ENCODE measurements around the gene SUPT5H.

SUPT5H gene

GRCh38 chr19:39411832-39412099 lies 33.6 kb upstream of the SUPT5H start:
- H3K27me3 ChIP-seq: no peaks in the 10 kb centered on the region
- H3K4me3 ChIP-seq: peak overlapping the region; percentile 92 to 96
- intact Hi-C loops (cut with DNase I; ENCODE audit: low total_unique reads): no loop called here
- DNase-seq: peak; percentile 95 to 97
- H3K36me3 ChIP-seq: peaks cover 21 to 33% (median 27%) of the 10 kb centered on the region in 3 donors
- peak; percentile 93 to 98 for TF ChIP-seq CTCF (IDR thresholded peaks at IDR 0.05)
- H3K4me1 ChIP-seq: peaks cover 0 to 44% (median 39%) of the 10 kb centered on the region in 4 donors
- no peaks in the 10 kb centered on the region for H3K9me3 ChIP-seq
- H3K27ac ChIP-seq: peak overlapping the region; percentile 99 to 100

- peaks cover 0 to 46% (median 41%) of the 10 kb centered on the region in 4 donors for H3K4me1 ChIP-seq
- H3K4me3 ChIP-seq: peak within 1 kb of the TSS; percentile 92 to 96
- intact Hi-C loops (cut with DNase I; ENCODE audit: low total_unique reads): no loop called here
- DNase-seq: peak; percentile 99
- H3K36me3 ChIP-seq: peaks cover 20 to 33% (median 26%) of the 10 kb centered on the region in 3 donors
- no peaks in the 10 kb centered on the region for H3K9me3 ChIP-seq
- no peaks in the 10 kb centered on the region for H3K27me3 ChIP-seq
- peak within 1 kb of the TSS; percentile 99 to 100 for H3K27ac ChIP-seq
- peak; percentile 77 to 84 for TF ChIP-seq CTCF (IDR thresholded peaks at IDR 0.05)
Observed at GRCh38 chr19:39412100-39412866, 33.1 kb upstream of the SUPT5H start, which contains the start of gene PLEKHG2. Gene PLEKHG2 (plus strand): TSS chr19:39412669. CDS start chr19:39414087, 1,418 bp downstream.

- TF ChIP-seq CTCF (IDR thresholded peaks at IDR 0.05): no peak
- Histone ChIP-seq H3K9me3 (no peaks in the 10 kb centered on the region), H3K27ac (peak overlapping the region; percentile 99 to 100), H3K4me3 (peak overlapping the region; percentile 92 to 96), H3K27me3 (no peaks in the 10 kb centered on the region), H3K36me3 (peaks cover 17 to 33% (median 26%) of the 10 kb centered on the region in 3 donors), H3K4me1 (peaks cover 0 to 46% (median 41%) of the 10 kb centered on the region in 4 donors)
- intact Hi-C loops (cut with DNase I; ENCODE audit: low total_unique reads): no loop called here
- peak in 1 of 2 donors; percentile 60 for DNase-seq
Observed at GRCh38 chr19:39412867-39413271, 32.5 kb upstream of the SUPT5H start.

DNA sequence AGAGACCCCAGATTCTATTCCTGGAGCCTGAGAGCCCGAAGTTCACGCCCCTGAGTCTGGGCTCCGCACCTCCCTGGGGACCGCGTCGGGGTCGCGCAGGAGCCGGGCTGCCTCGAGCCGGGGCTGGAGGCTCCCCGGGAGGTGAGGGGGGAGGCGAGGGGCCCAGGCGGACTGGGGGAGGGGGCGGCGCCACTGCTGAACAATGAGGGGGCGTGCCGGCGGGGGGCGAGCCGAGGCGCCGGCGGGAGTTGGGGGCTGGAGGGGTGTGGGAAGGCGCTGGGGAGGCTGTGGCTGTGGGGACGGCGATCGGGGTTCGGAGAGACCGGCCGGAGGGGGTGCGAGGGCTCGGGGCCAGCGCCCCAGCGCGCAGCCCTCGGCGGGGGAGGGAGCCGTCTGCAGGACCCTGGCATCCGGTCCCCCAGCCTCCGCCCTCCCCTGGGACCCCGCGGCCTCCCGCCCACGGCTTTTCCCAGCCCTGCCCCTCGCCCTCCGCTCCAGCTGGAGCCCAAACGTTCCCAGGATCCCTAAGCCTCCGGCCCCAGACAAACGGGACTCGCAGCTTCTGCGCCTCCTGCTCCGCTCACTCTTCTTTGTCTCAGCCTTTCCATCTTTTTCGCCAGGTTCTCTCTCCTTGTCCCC lies 32.0 kb upstream of the SUPT5H start:
- Histone ChIP-seq H3K4me1 (peaks cover 0 to 46% (median 41%) of the 10 kb centered on the region in 4 donors), H3K4me3 (peak overlapping the region; percentile 92 to 96), H3K27ac (peak overlapping the region; percentile 99 to 100), H3K9me3 (no peaks in the 10 kb centered on the region), H3K36me3 (peaks cover 17 to 33% (median 26%) of the 10 kb centered on the region in 3 donors), H3K27me3 (no peaks in the 10 kb centered on the region)
- intact Hi-C loops (cut with DNase I; ENCODE audit: low total_unique reads): no loop called here
- DNase-seq: peak; percentile 69 to 92
- no peak for TF ChIP-seq CTCF (IDR thresholded peaks at IDR 0.05)

GRCh38 chr19:39413911-39414608 lies 31.3 kb upstream of the SUPT5H start:
- TF ChIP-seq CTCF (IDR thresholded peaks at IDR 0.05): no peak
- intact Hi-C loops (cut with DNase I; ENCODE audit: low total_unique reads): no loop called here
- DNase-seq: peak; percentile 59 to 78
- Histone ChIP-seq H3K27ac (peak overlapping the region; percentile 99 to 100), H3K9me3 (no peaks in the 10 kb centered on the region), H3K27me3 (no peaks in the 10 kb centered on the region), H3K4me1 (peaks cover 0 to 46% (median 41%) of the 10 kb centered on the region in 4 donors), H3K36me3 (peaks cover 17 to 33% (median 26%) of the 10 kb centered on the region in 3 donors), H3K4me3 (peak overlapping the region; percentile 92 to 96)
